ENCODE results near the gene SF3A2.
A peak's percentile ranks its signal among the peaks of the same experiment; 100 is the strongest.

Gene SF3A2

DNA sequence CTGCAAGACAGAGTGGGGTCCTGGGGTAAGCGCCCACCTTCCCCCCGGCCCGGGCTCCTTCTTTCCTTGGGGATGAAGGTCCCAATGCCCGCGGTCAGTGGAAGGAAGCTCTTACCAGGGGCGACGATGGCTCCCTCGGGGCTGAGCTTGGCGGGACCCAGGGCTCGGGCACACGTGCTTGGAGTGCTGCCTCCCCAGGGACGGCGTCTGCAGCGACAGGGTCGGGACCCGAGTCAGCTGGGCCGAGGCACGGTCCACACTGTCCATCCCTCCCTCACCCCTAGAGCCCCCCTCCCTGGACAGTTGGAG is 16.1 kb downstream of the SF3A2 start:
- Histone ChIP-seq H3K9ac (ENCODE audit: low read depth, low read length, poor library complexity, severe bottlenecking) (no peak overlapping the region), H3K4me2 (ENCODE audit: low read depth, low read length, poor library complexity, severe bottlenecking) (no peak overlapping the region), H3K4me3 (ENCODE audit: low read length, poor library complexity, severe bottlenecking) (no peak overlapping the region), H2AFZ (ENCODE audit: low read length) (no peak overlapping the region), H3K9me3 (ENCODE audit: insufficient read depth, low read depth, low read length) (no peaks in the 10 kb centered on the region), H3K27me3 (ENCODE audit: insufficient read depth, low read length, poor library complexity, severe bottlenecking) (no peaks in the 10 kb centered on the region), H3K79me2 (ENCODE audit: insufficient read depth, low read length) (no peaks in the 10 kb centered on the region), H3K36me3 (ENCODE audit: insufficient read depth, low read length) (peaks cover 23% of the 10 kb centered on the region; the same call in 1 of the 2 replicates), H3F3A (ENCODE audit: low read depth) (no peaks in the 10 kb centered on the region), H3K4me1 (ENCODE audit: insufficient read depth, low read length, poor library complexity, severe bottlenecking) (no peaks in the 10 kb centered on the region), H4K20me1 (ENCODE audit: insufficient read depth, low read length, poor library complexity, severe bottlenecking) (no peaks in the 10 kb centered on the region), H3K9me2 (replicated peaks; ENCODE audit: low read depth, low read length) (no peaks in the 10 kb centered on the region)
- TF ChIP-seq, protein P1, sequence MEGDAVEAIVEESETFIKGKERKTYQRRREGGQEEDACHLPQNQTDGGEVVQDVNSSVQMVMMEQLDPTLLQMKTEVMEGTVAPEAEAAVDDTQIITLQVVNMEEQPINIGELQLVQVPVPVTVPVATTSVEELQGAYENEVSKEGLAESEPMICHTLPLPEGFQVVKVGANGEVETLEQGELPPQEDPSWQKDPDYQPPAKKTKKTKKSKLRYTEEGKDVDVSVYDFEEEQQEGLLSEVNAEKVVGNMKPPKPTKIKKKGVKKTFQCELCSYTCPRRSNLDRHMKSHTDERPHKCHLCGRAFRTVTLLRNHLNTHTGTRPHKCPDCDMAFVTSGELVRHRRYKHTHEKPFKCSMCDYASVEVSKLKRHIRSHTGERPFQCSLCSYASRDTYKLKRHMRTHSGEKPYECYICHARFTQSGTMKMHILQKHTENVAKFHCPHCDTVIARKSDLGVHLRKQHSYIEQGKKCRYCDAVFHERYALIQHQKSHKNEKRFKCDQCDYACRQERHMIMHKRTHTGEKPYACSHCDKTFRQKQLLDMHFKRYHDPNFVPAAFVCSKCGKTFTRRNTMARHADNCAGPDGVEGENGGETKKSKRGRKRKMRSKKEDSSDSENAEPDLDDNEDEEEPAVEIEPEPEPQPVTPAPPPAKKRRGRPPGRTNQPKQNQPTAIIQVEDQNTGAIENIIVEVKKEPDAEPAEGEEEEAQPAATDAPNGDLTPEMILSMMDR (conservative IDR thresholded peaks at IDR 0.05; ENCODE audit: low read length), result no peak
- TF ChIP-seq EZH2phosphoT487 (IDR thresholded peaks at IDR 0.05; ENCODE audit: borderline replicate concordance), result no peak

DNA sequence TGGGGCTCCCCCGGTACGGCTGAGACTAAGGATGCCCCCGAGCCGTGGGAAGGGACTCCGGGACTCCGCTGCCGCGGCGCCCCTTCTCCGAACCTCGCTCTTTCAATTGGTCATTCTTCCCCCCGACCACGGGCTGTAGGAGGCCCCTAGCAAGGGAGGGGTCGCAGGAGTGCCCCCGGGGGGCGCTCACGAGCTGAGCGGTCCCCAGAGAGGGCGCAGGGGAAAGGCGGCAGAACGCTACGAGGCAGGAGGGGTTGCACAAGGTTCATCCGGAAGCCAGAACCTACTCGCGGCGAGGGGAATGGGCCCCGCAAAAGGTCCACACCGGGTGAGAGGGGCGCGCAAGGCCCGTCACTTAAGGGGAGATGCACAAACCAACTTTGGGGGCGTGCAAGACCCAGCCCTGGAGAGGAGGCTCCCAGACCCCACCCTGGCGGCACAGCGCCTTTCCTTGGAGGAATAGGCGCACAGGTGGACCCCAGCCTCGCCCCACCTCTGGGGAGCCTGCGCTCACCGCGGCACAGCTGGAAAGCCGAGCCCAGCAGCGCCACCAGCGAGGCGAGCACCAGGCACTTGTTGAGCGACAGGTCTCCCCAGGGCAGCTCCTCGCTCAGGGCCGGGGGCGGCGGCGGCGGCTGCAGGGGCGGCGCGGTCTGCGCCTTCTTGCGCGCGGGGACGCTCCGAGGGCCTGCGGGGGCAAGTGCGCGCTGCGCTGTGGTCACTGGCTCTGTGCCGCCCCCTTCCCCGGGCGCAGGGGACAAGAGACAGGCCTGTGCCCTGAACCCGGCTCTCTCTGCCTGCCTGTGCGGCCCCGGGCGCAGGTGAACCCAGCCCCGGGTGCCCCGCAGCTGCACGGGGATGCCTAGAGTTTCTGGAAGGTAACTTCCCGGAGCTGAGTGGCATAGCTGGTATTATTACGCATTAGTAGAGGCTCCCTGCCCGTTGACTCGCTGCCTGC is 16.8 kb downstream of the SF3A2 start:
- Histone ChIP-seq H2AFZ (ENCODE audit: low read length) (no peak overlapping the region), H3K79me2 (ENCODE audit: insufficient read depth, low read length) (no peaks in the 10 kb centered on the region), H3K4me1 (ENCODE audit: insufficient read depth, low read length, poor library complexity, severe bottlenecking) (no peaks in the 10 kb centered on the region), H3K9ac (ENCODE audit: low read depth, low read length, poor library complexity, severe bottlenecking) (no peak overlapping the region), H3K4me2 (ENCODE audit: low read depth, low read length, poor library complexity, severe bottlenecking) (no peak overlapping the region), H4K20me1 (ENCODE audit: insufficient read depth, low read length, poor library complexity, severe bottlenecking) (no peaks in the 10 kb centered on the region), H3K36me3 (ENCODE audit: insufficient read depth, low read length) (peaks cover 17% of the 10 kb centered on the region; the same call in 1 of the 2 replicates), H3K9me3 (ENCODE audit: insufficient read depth, low read depth, low read length) (no peaks in the 10 kb centered on the region), H3K9me2 (replicated peaks; ENCODE audit: low read depth, low read length) (no peaks in the 10 kb centered on the region), H3K27me3 (ENCODE audit: insufficient read depth, low read length, poor library complexity, severe bottlenecking) (no peaks in the 10 kb centered on the region), H3K4me3 (ENCODE audit: low read length, poor library complexity, severe bottlenecking) (no peak overlapping the region), H3F3A (ENCODE audit: low read depth) (no peaks in the 10 kb centered on the region)
- TF ChIP-seq, protein P1 (conservative IDR thresholded peaks at IDR 0.05; ENCODE audit: low read length), result peak; percentile 46
- no peak for TF ChIP-seq EZH2phosphoT487 (IDR thresholded peaks at IDR 0.05; ENCODE audit: borderline replicate concordance)

DNA sequence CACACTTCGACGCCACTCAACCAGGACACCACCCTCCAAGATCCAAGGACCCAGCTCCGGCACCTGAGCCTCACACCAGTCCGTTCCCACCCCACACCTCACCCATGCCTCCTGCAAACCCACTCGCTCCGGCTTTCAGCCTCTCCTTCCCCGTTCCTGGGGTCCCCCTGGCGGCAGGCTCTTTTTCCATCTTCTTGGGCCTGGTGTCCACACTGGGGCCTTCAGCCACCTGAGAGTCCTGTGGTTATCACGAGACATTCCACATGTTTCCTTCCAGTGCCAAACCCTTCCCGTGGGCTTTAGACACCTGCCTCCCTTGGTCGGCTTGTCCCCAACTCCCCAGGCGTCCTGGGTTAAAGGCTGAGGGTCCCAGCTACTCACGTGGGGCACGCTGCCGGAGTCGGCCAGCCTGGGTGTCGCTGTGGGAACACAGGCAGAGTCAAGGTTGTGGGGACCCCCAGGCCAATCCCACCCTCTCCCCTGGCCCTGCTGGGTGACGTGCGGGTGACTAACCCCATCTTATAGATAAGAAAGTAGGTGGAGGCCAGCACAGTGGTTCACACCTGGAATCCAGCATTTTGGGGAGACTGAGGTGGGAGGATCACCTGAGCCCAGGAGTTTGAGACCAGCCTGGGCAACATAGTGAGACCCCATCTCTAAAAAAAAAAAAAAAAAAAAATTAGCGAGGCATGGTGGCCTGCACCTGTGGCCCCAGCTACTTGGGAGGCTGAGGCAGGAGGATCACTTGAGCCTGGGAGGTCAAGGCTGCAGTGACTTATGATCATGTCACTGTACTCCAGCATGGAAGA is 17.6 kb downstream of the SF3A2 start:
- Histone ChIP-seq H4K20me1 (ENCODE audit: insufficient read depth, low read length, poor library complexity, severe bottlenecking) (no peaks in the 10 kb centered on the region), H3F3A (ENCODE audit: low read depth) (no peaks in the 10 kb centered on the region), H3K4me3 (ENCODE audit: low read length, poor library complexity, severe bottlenecking) (no peak overlapping the region), H3K9ac (ENCODE audit: low read depth, low read length, poor library complexity, severe bottlenecking) (no peak overlapping the region), H3K9me2 (replicated peaks; ENCODE audit: low read depth, low read length) (no peaks in the 10 kb centered on the region), H3K9me3 (ENCODE audit: insufficient read depth, low read depth, low read length) (no peaks in the 10 kb centered on the region), H2AFZ (ENCODE audit: low read length) (no peak overlapping the region), H3K36me3 (ENCODE audit: insufficient read depth, low read length) (peaks cover 9% of the 10 kb centered on the region; the same call in 1 of the 2 replicates), H3K4me1 (ENCODE audit: insufficient read depth, low read length, poor library complexity, severe bottlenecking) (no peaks in the 10 kb centered on the region), H3K4me2 (ENCODE audit: low read depth, low read length, poor library complexity, severe bottlenecking) (no peak overlapping the region), H3K27me3 (ENCODE audit: insufficient read depth, low read length, poor library complexity, severe bottlenecking) (no peaks in the 10 kb centered on the region), H3K79me2 (ENCODE audit: insufficient read depth, low read length) (no peaks in the 10 kb centered on the region)
- TF ChIP-seq EZH2phosphoT487 (IDR thresholded peaks at IDR 0.05; ENCODE audit: borderline replicate concordance), result no peak
- TF ChIP-seq, protein P1 (conservative IDR thresholded peaks at IDR 0.05; ENCODE audit: low read length), result no peak
